ENCODE results near the gene RHOH. TPM values are rescaled to one million over a fixed set of nuclear protein-coding genes. Genes with fewer than 3 reads are reported as not detected.
A peak's percentile ranks its signal among the peaks of the same experiment; 100 is the strongest.

Gene RHOH
- total RNA-seq, 3 donors from 2014 or later (not counting 1 experiment from before 2014, with no cell fraction given), result 195 to 233 (median 195) TPM

DNA sequence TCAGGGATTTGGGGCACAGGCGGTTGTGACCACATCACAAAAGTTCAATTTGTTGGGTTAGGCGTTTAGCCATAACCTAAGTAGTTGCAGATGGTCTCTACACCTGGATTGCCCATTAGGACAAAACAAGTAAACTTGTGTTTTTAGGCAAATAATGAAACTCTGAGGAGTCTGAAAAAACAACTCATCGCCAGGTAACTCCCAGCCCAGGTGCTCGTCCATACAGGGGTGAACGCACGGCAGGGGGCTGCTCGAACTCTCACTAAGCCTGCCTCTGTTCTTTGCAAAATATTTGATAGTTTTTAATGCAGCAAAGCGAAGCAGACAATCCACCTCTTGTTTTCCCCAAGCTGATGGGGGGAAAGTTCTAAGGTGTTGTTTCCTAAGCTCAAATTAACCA lies 559 bp upstream of the RHOH start:
- peaks cover 11% of the 10 kb centered on the region for H3K36me3 Mint-ChIP-seq
- H3K27ac Mint-ChIP-seq, result peak overlapping the region; percentile 99 to 100
- H3K27me3 Mint-ChIP-seq (ENCODE audit: low read depth in 2 of 2), result no peaks in the 10 kb centered on the region
- no peaks in the 10 kb centered on the region for H3K9me3 Mint-ChIP-seq
- H3K27me3 ChIP-seq (ENCODE audit: control insufficient read depth, insufficient read depth, low read length), result no peaks in the 10 kb centered on the region
- peaks cover 54% of the 10 kb centered on the region for H3K4me1 ChIP-seq (ENCODE audit: control insufficient read depth, insufficient read depth, low read length)
- 43% methylated on average over 8 of the region's 8 CpGs for WGBS (ENCODE audit: insufficient coverage)
- DNase-seq (peak in 1 of 2 donors; percentile 51), ATAC-seq (no peak)
- TF ChIP-seq, protein P1, sequence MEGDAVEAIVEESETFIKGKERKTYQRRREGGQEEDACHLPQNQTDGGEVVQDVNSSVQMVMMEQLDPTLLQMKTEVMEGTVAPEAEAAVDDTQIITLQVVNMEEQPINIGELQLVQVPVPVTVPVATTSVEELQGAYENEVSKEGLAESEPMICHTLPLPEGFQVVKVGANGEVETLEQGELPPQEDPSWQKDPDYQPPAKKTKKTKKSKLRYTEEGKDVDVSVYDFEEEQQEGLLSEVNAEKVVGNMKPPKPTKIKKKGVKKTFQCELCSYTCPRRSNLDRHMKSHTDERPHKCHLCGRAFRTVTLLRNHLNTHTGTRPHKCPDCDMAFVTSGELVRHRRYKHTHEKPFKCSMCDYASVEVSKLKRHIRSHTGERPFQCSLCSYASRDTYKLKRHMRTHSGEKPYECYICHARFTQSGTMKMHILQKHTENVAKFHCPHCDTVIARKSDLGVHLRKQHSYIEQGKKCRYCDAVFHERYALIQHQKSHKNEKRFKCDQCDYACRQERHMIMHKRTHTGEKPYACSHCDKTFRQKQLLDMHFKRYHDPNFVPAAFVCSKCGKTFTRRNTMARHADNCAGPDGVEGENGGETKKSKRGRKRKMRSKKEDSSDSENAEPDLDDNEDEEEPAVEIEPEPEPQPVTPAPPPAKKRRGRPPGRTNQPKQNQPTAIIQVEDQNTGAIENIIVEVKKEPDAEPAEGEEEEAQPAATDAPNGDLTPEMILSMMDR (IDR thresholded peaks at IDR 0.05), result no peak
- peak overlapping the region; percentile 100 for H3K4me3 Mint-ChIP-seq
- peak overlapping the region; percentile 67 for H3K4me3 ChIP-seq (ENCODE audit: low read length)
- peak overlapping the region; percentile 92 for H3K27ac ChIP-seq (ENCODE audit: low read length)
- peaks cover 75 to 83% of the 10 kb centered on the region in 2 donors for H3K4me1 Mint-ChIP-seq
- intact Hi-C loops (cut with micrococcal nuclease), result loop anchor here (2.0 to 5.0 kb wide), 4 partner anchors 36 to 559 kb away; partner anchors contain the start of genes N4BP2 and SMIM14
- H3K9me3 ChIP-seq (ENCODE audit: control insufficient read depth, insufficient read depth, low read length), result no peaks in the 10 kb centered on the region
- no peaks in the 10 kb centered on the region for H3K36me3 ChIP-seq (ENCODE audit: control insufficient read depth, insufficient read depth, low read length)

DNA sequence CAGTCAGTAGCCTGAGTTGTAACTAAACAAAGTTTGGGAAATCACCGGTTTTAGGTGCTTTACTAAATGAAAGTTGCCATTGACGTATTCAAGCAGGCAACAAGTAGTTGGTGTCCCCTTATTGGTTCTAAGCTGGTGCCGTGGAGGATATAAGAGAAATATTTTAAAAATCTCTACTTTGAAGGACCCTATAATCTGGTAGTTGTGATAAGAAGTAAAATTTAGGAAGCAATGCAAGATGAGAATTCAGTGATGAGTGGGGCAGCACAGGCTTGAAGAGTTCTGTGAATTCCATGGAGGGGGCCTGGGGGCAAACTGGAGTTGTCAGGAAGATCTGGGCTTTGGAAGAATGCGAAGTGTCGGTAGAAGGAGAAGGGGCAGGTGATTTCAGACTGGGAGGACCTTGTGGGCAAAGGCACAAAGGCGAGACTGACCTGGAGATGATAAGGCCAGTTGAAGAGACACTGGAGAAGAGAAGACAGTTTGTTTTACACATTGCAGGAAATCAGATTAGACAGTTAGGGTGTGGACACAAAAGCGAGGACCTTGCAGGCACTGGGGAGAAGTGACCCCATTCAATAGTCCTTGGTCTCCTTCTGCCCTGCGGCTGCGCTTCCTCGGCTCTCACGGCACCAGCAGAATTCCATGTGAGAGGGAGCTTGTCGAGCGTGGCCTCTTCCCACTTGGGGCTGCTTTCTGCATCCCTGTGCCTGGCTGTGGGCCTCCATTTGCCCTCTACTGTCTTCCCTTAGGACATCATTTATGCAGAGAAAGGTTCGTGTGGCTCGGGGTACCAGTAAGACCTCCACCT lies 1.3 kb downstream of the RHOH start:
- Mint-ChIP-seq H3K27ac (peak overlapping the region; percentile 99 to 100), H3K36me3 (peaks cover 11% of the 10 kb centered on the region), H3K4me1 (peaks cover 81 to 92% of the 10 kb centered on the region in 2 donors), H3K4me3 (peak overlapping the region; percentile 100), H3K9me3 (no peaks in the 10 kb centered on the region), H3K27me3 (ENCODE audit: low read depth in 2 of 2) (no peaks in the 10 kb centered on the region)
- TF ChIP-seq, protein P1 (IDR thresholded peaks at IDR 0.05), result no peak
- WGBS (ENCODE audit: insufficient coverage), result 3% methylated on average over 15 of the region's 15 CpGs
- ATAC-seq (peak; percentile 58 to 64 (median 59)), DNase-seq (peak; percentile 35 to 89)
- no peaks in the 10 kb centered on the region for H3K9me3 ChIP-seq (ENCODE audit: control insufficient read depth, insufficient read depth, low read length)
- peaks cover 61% of the 10 kb centered on the region for H3K4me1 ChIP-seq (ENCODE audit: control insufficient read depth, insufficient read depth, low read length)
- no peaks in the 10 kb centered on the region for H3K27me3 ChIP-seq (ENCODE audit: control insufficient read depth, insufficient read depth, low read length)
- H3K27ac ChIP-seq (ENCODE audit: low read length), result peak overlapping the region; percentile 92
- intact Hi-C loops (cut with micrococcal nuclease), result loop anchor here (1.0 to 5.0 kb wide), 6 partner anchors 34 to 561 kb away; partner anchors contain the start of genes N4BP2 and SMIM14
- no peaks in the 10 kb centered on the region for H3K36me3 ChIP-seq (ENCODE audit: control insufficient read depth, insufficient read depth, low read length)
- peak overlapping the region; percentile 67 for H3K4me3 ChIP-seq (ENCODE audit: low read length)

DNA sequence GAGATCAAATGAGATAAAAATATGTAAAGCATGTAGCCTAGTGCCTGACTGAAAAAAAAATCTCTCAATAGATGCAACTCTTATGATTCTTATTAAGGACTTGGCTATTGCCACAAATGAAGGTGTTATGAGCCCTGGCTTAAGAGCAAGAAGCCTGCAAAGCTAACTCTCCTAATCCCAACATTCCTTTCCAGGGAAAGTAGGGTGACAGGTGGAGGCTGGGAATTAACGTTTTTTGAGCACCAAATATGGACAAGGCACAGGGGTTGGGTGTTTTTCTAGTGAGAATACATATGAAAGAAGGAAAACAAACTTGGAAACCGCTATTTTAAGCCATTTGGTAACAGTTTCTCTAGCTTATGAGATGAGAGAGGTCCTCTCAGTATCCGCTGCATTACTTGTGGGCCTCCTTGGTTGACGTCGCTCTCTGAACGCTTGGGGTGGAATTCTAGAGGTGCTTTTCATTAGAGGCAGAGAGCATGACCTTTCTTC lies 2.4 kb downstream of the RHOH start:
- Histone ChIP-seq H3K4me1 (ENCODE audit: control insufficient read depth, insufficient read depth, low read length) (peaks cover 52% of the 10 kb centered on the region), H3K4me3 (ENCODE audit: low read length) (peak overlapping the region; percentile 67), H3K27ac (ENCODE audit: low read length) (peak overlapping the region; percentile 92), H3K36me3 (ENCODE audit: control insufficient read depth, insufficient read depth, low read length) (peaks cover 2% of the 10 kb centered on the region), H3K9me3 (ENCODE audit: control insufficient read depth, insufficient read depth, low read length) (no peaks in the 10 kb centered on the region), H3K27me3 (ENCODE audit: control insufficient read depth, insufficient read depth, low read length) (no peaks in the 10 kb centered on the region)
- Mint-ChIP-seq H3K4me1 (peaks cover 83 to 94% of the 10 kb centered on the region in 2 donors), H3K9me3 (no peaks in the 10 kb centered on the region), H3K27ac (peak overlapping the region; percentile 99 to 100), H3K4me3 (peak overlapping the region; percentile 100), H3K36me3 (peaks cover 11% of the 10 kb centered on the region), H3K27me3 (ENCODE audit: low read depth in 2 of 2) (no peaks in the 10 kb centered on the region)
- no peak for ATAC-seq
- intact Hi-C loops (cut with micrococcal nuclease), result loop anchor here (5.0 kb wide), 3 partner anchors 33 to 562 kb away; partner anchors contain the start of gene SMIM14
- TF ChIP-seq, protein P1 (IDR thresholded peaks at IDR 0.05), result no peak
- DNase-seq, result peak in 1 of 2 donors; percentile 65
- WGBS (ENCODE audit: insufficient coverage), result 6% methylated on average over 6 of the region's 6 CpGs
